Fibroblast of the aortic adventitia (primary cell): ENCODE data around the gene RABGEF1. TPM values are rescaled to one million over a fixed set of nuclear protein-coding genes. Genes with fewer than 3 reads are reported as not detected.
"Not testable (repeated sequence)": the region's sequence is repeated elsewhere in the genome, so short reads cannot be mapped to it uniquely, and the experiment has no call there.

Experiments
- DNase-seq: peaks from one replicate; pipeline ENCODE4 v3.0.0-alpha.2; 2010; ENCODE audit warnings: low read depth
- H3K4me3 ChIP-seq: 2 replicates; pipeline ENCODE4 v1.5.1; 2011; ENCODE audit warnings: low read depth, mild to moderate bottlenecking, control low read depth, low read length, moderate library complexity
- total RNA-seq: library from RNA; depleted of rRNA; stranded (reverse); fragments of >200 nt; gene quantifications from 2 replicates; pipeline ENCODE4 v1.2.3, GENCODE V29; 2012; ENCODE audit warnings: low replicate concordance
- TF ChIP-seq, protein P1 (sequence below): IDR thresholded peaks from 2 replicates; pipeline ENCODE4 v1.5.1; 2011; ENCODE audit warnings: mild to moderate bottlenecking, low read length, control low read depth, inconsistent platforms; ENCODE audit not compliant: insufficient read depth

Gene RABGEF1
- total RNA-seq, 1 donor: 75.6 TPM

DNA sequence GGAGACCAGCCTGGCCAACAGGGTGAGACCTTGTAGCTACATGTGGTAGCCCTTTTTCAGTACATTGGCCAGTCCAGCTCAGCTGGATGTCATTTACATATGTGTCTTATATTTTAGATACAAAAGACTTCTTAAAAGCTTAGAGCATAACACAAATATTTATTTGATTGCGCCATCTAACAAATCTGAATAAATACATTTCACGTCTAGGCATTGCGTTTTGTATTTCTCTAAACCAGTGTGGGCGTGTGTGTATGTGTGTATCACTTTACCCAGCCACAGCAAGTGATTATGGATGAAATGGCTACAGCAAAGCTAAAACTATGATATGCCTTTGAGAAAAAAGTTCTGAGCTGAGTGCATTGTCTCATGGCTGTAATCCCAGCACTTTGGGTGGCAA lies 14.0 kb downstream of the RABGEF1 start:
- DNase-seq: no peak
- no peak overlapping the region for H3K4me3 ChIP-seq
- TF ChIP-seq, protein P1, sequence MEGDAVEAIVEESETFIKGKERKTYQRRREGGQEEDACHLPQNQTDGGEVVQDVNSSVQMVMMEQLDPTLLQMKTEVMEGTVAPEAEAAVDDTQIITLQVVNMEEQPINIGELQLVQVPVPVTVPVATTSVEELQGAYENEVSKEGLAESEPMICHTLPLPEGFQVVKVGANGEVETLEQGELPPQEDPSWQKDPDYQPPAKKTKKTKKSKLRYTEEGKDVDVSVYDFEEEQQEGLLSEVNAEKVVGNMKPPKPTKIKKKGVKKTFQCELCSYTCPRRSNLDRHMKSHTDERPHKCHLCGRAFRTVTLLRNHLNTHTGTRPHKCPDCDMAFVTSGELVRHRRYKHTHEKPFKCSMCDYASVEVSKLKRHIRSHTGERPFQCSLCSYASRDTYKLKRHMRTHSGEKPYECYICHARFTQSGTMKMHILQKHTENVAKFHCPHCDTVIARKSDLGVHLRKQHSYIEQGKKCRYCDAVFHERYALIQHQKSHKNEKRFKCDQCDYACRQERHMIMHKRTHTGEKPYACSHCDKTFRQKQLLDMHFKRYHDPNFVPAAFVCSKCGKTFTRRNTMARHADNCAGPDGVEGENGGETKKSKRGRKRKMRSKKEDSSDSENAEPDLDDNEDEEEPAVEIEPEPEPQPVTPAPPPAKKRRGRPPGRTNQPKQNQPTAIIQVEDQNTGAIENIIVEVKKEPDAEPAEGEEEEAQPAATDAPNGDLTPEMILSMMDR: no peak

DNA sequence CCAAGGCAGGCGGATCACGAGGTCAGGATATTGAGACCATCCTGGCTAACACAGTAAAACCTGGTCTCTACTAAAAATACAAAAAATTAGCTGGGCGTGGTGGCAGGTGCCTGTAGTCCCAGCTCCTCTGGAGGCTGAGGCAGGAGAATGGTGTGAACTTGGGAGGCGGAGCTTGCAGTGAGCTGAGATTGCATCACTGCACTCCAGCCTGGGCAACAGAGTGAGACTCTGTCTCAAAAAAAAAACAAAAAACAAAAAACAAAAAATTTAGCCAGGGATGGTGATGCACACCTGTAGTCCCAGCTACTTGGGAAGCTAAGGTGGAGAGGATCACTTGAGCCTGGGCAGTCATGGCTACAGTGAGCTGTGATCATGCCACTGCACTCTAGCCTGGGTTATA lies 14.5 kb downstream of the RABGEF1 start:
- not testable (repeated sequence) for DNase-seq, H3K4me3 ChIP-seq

DNA sequence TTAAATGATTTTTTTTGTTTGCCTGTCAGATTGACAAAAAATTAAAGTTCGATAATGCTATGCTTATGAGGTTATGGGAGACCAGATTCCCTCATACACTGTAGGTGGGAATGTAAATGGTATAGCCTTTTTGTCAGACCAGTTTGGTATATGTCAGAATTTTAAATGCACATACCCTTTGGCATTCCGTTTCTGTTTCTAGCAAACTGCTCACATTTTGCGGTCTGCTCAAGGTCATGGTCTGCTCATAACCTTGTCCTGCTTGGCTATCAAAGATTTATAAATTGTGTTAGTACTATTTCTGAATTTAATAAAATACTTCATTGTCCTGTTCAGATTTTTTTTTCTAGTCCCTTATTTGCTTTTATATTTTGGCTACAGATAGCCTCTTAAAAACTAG lies 15.7 kb downstream of the RABGEF1 start:
- not testable (repeated sequence) for H3K4me3 ChIP-seq, DNase-seq

DNA sequence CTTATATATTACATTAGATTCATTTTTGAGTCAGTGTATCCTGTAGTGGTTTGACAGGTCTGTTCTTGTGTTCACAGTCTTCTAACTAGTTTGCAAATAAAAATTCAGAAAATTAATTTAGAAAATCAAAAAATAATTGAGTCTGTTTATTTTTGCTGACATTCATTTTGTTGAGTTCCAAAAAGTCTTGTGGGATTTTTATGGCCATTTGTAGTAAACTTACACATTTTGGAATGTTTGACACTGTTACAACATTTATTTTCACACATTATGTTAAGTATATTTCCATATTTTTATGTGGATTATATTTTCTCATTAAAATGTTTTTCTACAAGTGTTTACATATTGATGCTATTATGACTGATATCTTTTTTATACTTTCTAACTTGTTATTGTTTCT lies 16.4 kb downstream of the RABGEF1 start:
- H3K4me3 ChIP-seq: no peak overlapping the region

DNA sequence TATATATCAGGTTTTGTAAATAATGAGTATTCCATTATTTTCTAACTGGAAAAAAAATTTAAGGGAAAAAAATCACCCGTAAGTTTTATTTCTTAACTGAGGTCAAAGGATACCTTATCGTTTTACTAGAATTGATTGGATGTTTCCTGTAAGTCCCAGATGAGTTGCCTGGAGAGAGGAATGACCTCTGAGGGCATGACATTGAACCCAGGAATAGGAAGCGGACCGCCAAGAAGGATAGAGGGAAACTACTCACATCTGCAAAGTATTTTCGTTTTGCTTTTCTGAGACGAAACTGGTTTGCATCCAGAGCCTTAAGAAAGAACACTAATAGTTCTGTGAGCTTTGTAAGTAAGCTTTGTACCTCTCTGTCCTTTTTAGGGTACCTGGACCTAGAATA lies 17.4 kb downstream of the RABGEF1 start:
- TF ChIP-seq, protein P1: no peak
- no peak for DNase-seq
- H3K4me3 ChIP-seq: no peak overlapping the region

More for the DNA sequence above, 16.4 kb downstream of the RABGEF1 start:
- no peak for DNase-seq
- TF ChIP-seq, protein P1: no peak

DNA sequence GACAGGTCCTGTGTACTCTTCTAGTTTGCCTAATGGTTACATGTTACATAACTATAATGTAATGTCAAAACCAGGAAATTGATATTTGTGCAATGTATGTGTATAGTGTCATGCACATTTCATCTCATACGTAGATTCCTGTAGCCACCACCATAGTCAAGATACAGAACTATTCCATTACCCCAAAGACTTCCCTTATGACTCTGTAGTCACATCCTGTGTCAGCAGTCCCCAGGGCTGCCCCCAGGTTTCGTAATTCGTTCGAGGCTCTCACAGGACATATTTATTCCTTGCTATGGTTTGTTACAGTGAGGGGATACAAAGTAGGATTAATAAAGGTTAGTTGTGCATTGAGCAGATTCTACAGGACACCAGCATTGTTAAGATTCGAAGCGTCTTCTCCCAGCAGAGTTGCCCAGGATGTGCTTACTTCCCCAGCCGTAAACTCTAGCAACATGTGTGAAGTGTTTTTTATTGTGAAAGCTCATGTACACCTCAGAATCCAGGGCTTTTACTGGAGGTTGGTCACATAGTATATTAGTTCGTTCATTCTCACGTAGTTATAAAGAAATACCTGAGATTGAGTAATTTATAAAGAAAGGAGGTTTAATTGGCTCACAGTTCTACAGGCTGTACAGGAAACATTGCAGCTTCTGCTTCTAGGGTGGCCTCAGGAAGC lies 18.6 kb downstream of the RABGEF1 start:
- TF ChIP-seq, protein P1: no peak

DNA sequence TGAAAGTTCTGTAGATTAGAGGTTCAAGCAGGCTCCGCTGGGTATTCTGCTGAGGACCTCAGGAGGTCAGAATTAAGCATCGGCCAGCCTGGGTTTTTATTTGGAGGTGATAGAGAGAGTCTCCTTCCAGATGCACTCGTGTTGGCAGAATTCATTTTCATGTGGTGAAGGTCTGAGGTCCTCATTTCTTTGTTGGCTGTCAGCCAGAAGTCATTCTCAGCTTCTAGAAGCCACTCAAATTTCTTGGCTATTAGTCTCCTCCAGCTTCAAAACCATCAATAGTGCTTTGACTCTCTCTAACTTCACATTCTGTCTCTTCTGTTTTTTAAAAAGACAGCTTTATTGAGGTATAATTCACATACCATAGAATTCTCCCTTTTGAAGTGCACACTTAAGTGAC lies 22.6 kb downstream of the RABGEF1 start:
- not testable (repeated sequence) for H3K4me3 ChIP-seq, DNase-seq

More for the DNA sequence above, 18.6 kb downstream of the RABGEF1 start:
- DNase-seq: no peak
- H3K4me3 ChIP-seq: no peak overlapping the region

DNA sequence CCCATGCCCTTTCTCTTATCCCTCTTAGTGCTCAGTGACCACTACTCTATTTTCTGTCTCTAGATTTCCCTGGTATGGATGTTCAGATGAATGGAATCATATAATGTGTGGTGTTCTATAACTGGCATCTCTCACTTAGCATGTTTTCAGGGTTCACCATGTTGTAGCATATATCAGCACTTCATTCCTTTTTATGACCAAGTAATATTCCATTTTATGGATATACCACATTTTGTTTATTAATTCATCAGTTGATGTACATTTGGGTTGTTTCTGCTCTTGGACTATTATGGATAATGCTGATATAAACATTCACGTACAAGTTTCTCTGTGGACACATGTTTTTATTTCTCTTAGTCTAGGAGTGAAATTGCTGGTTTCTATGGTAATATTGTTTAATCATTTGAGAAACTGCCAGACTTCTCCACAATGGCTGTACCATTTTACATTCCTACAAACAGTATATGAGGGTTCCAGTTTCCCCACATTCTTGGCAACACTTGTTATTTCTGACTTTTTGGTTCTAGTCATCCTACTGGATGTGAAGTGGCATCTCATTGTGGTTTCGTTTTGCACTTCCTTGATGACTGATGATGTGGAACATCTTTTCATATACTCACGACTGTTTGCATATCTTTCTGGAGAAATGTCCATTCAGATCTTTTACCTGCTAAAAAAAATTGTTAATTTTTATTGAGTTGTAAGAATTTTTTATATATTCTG lies 23.3 kb downstream of the RABGEF1 start:
- DNase-seq: peak; percentile 72
- not testable (repeated sequence) for H3K4me3 ChIP-seq

DNA sequence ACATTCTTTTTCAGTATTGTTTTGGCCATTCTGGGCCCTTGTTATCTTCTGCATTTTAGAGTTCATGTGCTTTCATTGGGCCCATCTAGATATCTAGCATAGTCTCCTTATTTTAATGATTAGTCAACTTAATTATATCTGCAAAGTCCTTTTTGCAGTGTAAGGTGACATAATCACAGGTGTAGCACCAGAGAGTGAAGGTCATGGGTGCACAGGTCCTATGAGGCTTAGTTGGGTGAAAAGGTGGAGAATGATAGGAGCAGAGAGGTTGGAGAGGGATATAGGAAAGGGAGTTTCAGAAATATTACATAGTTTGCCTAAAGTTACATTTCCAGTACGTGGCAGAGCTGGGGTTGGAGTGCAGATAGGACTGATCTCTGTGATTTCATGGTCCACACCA lies 24.4 kb downstream of the RABGEF1 start:
- not testable (repeated sequence) for DNase-seq, H3K4me3 ChIP-seq

DNA sequence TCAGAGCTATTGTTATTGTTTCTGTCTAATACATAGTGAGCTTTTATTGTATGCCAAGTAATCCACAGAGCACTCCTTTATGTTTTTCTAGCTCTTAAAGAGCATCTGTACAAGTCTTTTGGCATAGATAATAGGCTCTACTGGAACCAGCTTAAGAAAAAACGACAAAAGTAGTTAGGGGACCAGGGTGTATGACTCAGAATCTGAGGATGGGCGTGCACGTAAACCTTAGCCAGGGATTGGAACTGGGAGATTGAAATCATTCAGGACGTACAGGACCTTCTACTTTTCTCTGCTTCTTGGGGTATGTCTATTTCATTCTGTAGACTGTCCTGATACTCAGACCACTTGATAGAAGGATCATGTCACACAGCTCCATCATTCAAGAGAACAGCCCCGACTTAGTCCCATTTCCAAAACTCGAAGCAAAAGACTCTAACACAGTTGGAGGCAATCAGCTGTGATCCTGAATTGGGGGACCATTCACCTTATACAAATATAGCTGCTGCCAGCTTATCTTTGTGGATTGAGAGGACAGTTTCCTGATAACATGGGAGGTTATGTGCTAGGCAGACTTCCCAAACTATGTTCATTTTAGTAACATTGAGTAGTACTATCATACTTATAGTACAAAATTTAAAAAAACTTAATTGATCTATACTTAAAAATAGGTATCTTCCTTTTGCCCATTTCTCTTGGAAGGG lies 24.9 kb downstream of the RABGEF1 start:
- DNase-seq: peak; percentile 29
- not testable (repeated sequence) for H3K4me3 ChIP-seq
